GM21360 (cell line): ENCODE data around the gene SAP130.
"Not testable (repeated sequence)": the region's sequence is repeated elsewhere in the genome, so short reads cannot be mapped to it uniquely, and the experiment has no call there.

Source experiments
- ATAC-seq: cut with Tn5 transposase; IDR thresholded peaks from one replicate; pipeline ENCODE4 v1.9.1; 2021; ENCODE audit warnings: mild to moderate bottlenecking, moderate library complexity; ENCODE audit not compliant: unreplicated experiment

Gene SAP130

DNA sequence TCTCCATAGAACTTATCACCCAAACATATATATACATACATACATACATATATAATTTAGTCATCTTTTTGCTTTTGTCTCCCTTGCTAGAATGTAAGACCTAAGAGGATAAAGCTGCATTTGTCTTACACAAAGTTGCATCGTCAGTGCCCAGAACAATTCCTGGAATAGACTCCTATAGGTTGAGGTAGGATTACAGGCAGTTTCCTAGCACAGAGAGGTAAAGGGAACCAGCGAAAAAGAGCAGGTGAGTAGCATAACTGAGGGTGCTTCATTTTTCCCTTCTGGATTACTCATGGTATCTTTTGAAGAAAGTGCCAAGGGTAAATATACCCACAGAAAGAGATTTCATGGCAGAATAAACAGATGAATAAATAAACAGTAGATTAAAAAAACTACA, 74.0 kb downstream of the SAP130 start:
- no peak for ATAC-seq

DNA sequence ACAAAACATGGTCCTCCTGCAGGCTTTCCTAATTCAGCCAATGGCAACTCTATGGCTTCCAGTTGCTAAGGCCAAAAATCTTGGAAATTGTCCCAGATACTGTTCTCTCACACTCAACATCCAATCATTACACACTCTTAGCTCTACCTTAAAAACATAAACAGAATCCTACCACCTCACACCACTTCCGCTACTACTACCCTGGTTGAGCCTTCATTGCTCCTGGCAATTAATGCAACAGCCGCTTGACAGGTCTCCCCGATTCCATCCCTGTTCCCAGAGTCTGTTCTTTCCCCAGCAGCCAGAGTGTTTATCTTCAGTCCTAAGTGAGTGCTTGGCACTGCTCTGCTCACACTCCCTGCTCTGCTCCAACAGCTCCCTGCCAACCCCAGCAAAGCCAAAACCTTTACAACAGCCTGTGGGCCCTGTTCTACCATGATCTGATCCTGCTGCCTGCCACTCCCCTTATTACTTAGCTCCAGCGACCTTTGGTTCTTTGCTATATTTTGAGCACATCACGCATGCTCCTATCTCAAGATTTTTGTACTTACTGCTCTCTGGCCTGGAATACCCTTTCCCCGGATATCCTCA, 74.6 kb downstream of the SAP130 start:
- no peak for ATAC-seq

DNA sequence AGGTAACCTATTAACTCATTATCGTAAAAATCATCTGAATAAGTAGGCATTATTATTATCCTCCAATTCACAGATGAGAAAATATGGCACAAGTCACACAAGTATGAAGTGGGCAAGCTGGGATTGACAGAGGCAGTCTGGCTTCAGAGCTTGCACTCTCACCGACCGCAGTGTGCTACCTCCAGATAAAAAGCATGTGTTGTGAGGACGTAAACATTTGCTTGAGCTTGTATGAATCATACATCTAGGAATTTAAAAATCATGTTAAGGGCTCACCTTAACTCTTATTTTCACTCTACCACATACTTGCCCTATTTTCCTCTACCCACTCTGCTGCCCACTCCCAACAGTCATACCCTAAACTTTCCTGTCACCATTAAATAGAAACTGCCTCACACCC, 76.8 kb downstream of the SAP130 start:
- no peak for ATAC-seq

DNA sequence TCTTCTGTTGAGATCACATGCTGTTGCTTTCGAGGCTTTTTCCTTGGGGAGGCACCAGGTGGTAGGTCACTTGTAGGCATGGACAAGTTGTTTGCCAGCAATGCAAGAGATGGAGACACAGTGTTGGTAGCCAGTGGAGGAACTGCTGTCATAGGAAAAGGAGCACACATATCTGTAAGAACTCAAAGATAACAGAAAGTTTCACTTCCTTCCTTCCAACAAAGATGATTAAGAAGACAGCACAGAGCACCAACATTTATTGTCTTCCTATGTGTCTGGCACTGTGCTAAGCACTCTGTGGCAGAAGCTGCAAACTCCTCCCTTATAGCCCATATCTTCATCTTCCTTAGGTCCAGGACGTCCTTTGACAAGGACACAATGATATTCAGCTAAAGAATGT, 77.6 kb downstream of the SAP130 start:
- no peak for ATAC-seq

DNA sequence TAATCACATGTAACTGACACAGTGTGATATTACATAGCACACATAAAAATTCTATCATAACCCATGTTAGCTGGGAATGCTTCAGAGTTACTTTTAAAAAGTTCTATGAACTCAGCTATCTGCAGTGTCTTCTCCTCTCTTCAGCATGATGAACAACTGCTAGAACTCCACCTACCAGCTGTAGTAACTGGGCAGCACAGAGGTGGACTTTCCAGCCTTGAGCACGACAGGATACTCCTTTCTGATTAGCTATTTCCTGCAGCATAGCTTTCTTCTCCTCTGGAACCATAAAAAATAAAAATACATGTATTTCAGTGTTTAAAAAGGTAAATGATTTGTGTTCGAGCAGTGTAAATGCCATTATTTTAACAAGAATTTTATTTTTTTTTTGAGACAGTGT, 82.6 kb downstream of the SAP130 start:
- ATAC-seq: no peak

DNA sequence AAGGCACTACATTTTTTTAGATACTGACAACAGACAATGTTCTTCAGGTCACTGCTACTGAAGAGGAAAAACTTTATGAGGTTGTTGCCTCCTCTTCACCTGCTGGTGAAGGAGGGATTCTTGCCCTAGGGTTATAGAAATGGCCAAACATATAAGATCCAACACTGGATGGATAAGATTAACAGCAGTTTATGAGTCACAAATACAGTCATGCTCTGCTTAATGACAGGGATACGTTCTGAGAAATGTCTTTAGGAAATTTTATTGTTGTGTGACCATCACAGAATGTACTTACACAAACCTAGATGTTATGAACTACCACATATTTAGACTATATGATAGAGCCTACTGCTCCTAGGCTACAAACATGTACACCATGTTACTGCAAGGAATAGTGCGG, 84.7 kb downstream of the SAP130 start:
- no peak for ATAC-seq

DNA sequence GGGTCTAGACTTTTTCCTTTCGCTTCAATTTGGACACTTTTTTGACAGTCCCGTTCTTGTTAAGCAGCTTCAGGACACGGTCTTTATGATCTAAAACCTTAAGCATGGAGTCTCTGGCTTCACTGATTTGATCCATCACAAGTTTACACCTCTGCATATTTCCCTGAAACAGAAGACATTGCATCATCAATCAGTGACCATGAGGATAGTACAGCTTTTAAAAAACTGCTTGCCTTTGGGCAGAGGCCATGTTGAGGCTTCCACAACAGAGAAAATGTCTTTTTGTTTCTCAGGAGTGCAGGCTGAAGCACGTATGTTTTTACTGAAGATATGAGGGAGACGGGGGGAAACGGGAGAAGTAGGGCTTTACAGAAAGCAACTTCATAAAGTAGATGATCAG, 85.9 kb downstream of the SAP130 start:
- no peak for ATAC-seq

DNA sequence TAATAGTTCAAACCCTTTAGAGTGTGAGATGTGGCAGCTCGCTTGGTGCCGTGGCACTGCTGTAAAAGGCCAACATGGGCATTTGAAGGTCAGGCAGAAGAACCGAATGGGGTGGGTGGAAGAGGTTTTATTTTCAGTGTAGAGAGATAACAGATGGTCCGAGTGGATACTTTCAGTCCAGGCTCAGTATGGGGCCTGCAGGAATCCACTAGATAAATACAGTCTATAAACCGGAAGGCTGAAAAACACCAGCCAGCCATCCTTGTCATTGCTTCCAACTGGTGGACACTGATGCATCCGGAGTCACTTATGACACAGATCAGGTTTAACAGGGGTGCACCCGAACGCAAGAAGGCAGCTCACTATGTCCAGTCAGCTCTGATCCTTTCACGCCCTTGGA, 86.4 kb downstream of the SAP130 start:
- no peak for ATAC-seq

DNA sequence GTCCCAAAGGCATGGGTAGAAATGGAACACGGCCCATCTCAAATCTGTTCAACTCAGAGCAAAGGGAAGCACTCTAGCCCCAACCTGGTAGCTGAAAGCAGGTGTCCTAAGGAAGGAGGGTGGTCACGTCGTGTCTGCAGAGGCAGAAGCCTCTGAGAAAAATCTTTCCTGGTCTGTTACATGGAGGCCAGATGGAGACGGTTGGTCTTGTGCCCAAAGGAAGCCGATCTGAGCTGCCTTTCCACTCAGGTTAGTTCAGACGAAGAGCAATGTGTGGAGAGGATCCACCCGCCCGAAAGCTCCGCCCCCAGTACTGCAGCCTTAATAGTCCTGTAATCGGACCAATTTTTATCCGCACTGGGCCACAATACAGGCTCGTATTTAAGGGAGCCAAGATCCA, 87.2 kb downstream of the SAP130 start:
- ATAC-seq: no peak

DNA sequence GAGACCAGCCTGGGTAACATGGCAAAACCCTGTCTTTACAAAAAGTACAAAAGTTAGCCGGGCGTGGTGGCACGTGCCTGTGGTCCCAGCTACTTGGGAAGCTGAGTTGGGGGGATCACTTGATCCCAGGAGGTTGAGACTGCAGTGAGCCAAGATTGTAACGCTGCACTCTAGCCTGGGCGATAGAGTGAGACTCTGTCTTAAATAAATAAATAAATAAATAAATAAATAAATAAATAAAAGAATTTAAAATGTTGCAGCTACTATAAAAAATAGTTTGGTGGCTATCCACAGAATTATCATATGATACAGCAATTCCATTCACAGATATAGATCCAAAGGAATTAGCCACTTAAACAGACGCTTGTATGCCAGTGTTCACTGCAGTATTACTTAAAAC, 92.5 kb downstream of the SAP130 start:
- no peak for ATAC-seq

DNA sequence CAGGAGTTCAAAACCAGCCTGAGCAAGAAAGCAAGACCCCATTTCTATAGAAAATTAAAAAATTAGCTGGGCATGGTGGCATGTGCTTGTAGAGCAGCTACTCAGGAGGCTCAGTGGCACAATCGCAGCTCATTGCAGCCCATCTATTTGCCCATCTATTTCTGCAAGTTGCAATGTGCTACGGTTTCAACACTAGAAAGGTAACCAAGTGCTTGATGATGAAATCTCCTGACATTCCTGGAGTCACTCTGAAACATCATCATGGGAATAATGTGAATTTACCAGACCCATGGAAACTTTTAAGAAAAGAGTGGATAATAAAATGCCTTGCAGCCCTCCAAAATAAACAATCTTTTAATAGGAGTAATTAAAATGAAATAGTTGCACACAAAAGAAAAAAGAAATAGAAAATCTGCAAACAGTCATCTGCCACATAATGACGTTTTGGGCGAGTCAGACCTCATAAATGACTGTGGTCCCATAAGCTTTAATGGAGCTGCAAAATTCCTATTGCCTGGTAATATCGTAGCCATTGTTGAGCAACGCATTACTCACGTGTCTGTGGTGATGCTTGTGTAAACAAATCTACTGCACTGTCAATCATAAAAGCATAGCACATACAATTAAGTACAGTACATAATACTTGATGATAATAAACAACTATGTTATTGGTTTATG, 95.5 kb downstream of the SAP130 start:
- ATAC-seq: no peak

DNA sequence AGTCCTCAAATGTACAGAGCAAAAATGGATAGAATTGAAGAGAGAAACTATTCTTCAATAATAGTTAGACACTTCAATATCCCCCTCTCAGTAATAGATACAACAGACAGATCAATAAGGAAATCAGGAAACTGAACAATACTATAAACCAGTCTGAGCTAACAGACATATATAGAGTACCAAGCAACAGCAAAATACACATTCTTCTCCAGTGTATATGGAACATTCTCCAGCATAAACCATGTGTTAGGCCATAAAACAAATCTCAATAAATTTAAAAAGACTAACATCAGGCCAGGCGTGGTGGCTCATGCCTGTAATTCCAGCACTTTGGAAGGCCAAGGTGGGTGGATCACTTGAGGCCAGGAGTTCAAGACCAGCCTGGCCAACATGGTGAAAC, 98.4 kb downstream of the SAP130 start:
- ATAC-seq: no peak

DNA sequence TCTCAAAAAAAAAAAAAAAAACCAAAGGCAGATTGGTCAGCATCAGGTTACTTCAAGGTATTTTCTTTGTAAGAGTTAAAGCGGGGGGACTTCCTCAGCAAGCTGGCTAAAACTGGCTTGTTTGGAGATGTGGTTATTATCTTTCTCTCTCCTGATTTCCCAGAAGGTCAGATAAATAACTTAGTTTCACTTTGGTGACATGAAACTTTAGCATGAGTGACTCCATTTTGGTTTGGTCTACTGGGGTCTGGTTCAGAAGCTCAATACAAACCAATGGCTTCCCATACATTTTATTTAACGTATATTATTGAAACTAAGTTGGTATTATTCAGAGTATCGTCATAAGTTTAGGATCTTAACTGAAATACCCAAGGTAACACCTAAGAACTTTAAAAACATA, 100.5 kb downstream of the SAP130 start:
- ATAC-seq: no peak

DNA sequence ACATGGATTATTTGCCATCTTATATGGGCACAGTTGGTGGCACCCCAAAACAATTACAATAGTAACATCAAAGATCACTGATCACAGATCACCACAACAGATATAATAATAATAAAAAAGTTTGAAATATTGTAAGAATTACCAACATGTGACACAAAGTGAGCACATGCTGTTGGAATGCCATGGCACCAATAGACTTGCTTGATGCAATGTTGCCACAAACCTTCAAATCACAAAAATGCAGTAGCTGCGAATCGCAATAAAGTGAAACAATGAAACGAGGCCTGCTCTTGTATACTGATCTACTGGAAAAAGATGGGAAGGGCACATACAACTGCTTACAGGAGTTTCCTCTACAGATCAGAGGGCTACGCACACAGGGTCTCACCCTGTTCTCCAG, 109.9 kb downstream of the SAP130 start:
- ATAC-seq: no peak

DNA sequence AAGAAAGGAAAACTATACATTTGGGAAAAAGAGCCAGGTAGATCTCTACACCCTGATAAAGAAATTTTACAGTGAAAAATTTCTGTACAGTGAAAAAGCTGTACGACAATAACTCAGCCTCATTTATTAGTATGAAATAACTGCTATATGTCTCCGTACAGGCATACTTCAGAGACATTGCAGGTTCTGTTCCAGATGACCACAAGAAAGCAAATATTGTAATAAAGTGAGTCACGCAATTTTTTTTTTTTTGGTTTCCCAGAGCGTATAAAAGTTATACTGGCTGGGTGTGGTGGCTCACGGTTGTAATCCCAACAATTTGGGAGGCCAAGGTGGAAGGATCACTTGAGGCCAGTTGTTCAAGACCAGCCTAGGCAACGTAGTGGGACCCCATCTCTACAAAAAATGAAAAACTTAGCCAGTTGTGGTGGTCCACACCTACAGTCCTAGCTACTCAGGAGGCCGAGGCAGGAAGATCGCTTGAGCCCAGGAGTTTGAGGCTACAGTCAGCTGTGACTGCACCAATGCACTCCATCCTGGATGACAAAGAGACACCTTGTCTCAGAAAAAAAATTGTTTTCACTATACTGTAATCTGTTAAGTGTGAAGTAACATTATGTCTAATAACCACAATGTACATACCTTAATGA, 113.9 kb downstream of the SAP130 start:
- no peak for ATAC-seq

DNA sequence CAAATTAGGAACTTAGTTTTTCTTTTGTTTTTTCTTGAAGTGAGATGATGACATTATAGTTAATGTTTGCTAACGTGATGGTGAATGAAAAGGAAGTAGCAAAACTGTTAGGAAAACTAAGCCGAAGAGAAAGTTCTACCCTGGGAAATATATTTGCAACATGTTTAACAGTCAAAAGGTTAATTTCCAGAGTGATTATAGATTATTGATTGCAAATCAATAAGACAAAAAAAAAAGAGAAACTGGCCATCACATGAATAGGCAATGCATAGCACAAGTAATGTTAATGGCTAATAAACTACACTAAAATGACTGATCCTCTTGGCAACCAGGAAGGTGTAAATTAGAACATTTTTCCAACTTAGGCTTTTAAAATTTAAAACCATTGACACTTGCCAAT, 116.1 kb downstream of the SAP130 start:
- no peak for ATAC-seq

DNA sequence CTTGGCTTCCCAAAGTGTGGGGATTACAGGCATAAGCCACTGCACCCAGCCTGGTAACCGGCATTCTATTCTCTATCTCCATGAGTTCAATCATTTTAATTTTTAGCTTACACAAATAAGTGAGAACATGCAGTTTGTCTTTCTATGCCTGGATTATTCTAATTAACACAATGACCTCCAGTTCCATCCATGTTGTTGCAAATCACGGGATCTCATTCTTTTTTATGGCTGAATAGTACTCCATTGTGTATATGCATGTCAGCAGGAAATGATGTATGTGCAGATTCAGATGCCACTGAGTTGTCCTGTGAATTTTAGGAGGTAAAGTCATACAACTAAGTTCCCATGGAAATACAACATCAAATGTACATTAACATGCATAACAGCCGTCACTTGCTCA, 117.4 kb downstream of the SAP130 start:
- no peak for ATAC-seq

DNA sequence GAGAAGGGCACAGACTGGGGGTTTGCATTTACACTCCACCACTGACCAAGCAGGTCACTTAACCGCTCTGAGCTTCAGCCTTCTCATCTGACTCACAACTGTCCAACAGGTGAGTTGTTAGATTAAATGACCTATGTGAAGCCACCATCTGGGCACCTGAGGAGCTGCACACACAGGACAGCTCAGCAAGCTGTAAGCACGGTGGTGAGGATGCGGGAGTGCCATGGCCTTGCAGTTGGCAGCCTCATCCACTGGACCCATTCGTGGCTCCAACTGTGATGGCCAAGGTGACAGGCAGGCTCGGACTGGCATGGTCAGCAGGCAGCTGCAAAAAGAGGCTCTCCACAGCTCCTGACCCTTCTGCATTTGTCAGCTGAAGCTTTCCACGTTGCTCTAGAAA, 118.8 kb downstream of the SAP130 start:
- no peak for ATAC-seq

DNA sequence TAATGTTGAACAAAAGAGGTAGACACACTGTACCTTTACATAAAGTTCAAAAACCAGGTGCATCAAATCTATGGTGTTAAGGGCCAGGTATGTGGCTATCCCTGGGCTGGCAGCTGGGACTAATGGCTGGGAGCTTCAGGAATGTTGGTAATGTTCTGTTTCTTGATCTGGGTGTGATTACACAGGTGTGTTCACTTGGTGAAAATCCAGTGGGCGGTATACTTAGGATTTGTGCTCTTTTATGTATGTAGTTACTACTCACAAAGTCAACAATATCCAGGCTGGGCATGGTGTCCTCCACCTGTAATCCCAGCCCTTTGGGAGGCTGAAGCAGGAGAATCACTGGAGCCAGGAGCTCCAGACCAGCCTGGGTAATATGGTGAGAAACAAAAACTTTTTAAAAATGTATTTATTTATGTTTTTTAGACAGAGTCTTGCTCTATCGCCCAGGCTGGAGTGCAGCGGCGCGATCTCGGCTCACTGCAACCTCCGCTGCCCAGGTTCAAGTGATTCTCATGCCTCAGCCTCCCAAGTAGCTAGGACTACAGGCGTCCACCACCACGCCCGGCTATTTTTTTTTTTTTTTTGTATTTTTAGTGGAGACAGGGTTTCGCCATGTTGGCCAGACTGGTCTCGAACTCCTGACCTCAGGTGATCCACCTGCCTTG, 120.0 kb downstream of the SAP130 start:
- not testable (repeated sequence) for ATAC-seq

DNA sequence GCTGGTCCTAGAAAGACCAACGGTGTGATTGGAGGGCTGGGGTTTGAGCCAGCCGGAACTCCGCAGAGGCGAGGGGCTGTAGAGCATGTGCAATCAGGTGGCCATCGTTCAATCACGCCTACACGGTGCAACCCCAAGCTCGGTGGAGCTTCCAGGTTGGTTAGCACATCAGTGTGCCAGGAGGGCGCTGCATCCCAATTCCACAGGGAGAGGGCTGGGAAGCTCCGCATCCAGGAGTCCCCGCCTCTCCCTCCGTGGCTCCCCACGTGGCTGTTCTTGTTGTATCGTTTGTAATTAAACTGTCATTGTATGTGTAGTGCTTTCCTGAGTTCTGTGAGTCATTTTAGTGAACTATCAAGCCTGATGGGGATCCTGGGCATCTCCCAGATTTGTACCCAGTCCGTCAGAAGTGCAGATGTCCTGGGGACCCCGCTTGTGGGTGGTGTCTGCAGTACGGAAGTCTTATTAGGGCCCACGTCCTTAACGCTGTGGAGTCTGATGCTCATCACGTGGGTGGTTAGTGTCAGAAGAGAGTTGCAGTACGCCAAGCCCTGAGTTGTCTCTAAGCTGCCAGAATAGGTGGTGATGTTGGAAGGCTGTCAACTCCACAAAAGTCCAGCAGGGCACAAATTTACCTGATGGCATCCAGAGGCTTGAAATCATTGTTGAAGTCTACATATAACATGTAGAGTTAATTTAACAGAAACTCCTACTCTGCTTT, 121.5 kb downstream of the SAP130 start:
- ATAC-seq: no peak

DNA sequence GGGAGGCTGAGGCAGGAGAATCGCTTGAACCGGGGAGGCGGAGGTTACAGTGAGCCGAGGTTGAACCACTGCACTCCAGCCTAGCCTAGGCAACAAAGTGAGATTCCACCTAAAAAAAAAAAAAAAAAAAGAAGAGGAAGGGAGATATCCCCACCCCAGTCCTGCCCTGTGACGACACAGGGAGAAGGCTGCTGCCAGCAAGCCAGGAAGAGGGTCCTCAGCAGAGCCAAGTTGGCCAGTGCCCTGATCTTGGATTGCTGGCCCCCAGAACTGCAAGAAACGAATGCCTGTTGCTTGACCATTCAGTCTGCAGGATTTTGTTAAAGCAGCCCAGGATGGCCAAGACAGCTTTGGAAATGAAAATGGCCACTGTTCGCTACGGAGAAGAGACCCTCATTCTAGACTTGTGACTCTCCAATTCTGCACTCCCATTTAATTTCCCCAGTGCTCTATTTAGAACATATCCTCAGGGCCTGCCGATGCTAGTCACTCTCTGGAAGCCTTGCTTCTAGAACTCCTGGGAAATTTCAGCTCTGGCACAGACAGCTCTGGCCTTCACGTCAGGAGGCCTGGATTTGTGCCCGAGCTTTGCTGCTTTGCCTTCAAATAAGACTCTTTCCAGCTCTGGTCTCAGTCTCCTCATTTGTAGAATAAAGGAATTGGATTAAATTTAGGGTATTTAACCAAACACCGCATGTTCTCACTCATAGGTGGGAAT, 126.4 kb downstream of the SAP130 start:
- ATAC-seq: no peak
